Testis (tissue), 3 donors: ENCODE data around the gene KHK. TPM values are rescaled to one million over a fixed set of nuclear protein-coding genes. Genes with fewer than 3 reads are reported as not detected.
A peak's percentile ranks its signal among the peaks of the same experiment; 100 is the strongest.

Experiments used
- DNase-seq: peaks from one replicate; pipeline ENCODE4 v3.0.0-alpha.2; 2019
- H3K27ac ChIP-seq, 2 donors: fragments of 200-600 bp; sonication (generic); one replicate each; pipeline ENCODE4 v1.5.1; 2019
- H3K27me3 ChIP-seq: fragments of 200-600 bp; sonication (generic); one replicate; pipeline ENCODE4 v1.5.1; 2019
- H3K36me3 ChIP-seq: fragments of 200-600 bp; sonication (generic); one replicate; pipeline ENCODE4 v1.5.1; 2017; ENCODE audit warnings: low read depth; ENCODE audit errors: missing control alignments
- H3K4me1 ChIP-seq: fragments of 200-600 bp; sonication (generic); one replicate; pipeline ENCODE4 v1.5.1; 2019
- H3K4me3 ChIP-seq, 2 donors: fragments of 200-600 bp; sonication (generic); one replicate each; pipeline ENCODE4 v1.5.1; 2017 to 2019
- H3K9me3 ChIP-seq: fragments of 200-600 bp; sonication (generic); one replicate; pipeline ENCODE4 v1.5.1; 2017
- POLR2A ChIP-seq: fragments of 450-650 bp; IDR thresholded peaks from one replicate; pipeline ENCODE4 v1.6.1; 2017; ENCODE audit warnings: antibody characterized with exemption, mild to moderate bottlenecking, moderate library complexity
- WGBS, 2 donors: methylation state at CpG; one replicate each; pipeline ENCODE4 v1.1.5; 2018; 5-methylcytosine and 5-hydroxymethylcytosine counted together
- intact Hi-C: fragments of 100-400 bp; cut with DNase I; formaldehyde crosslinking; loops from one replicate; pipeline ENCODE4 v1.15.1; 2023; ENCODE audit warnings: low total_unique reads
- polyA plus RNA-seq: library from polyadenylated mRNA; stranded (reverse); fragments of 350-450 nt; fragmentation: Illumina TruSeq; extraction: RNeasy Lipid Tissue Mini Kit (QIAGEN cat#74804); gene quantifications from one replicate; pipeline ENCODE4 v1.2.3, GENCODE V29; 2014; ENCODE audit warnings: low read depth, low replicate concordance; ENCODE audit not compliant: insufficient read depth
- total RNA-seq, 2 donors: library from RNA; depleted of rRNA; stranded (reverse); fragments of >200 nt; gene quantifications; one replicate each; pipeline ENCODE4 v1.2.3, GENCODE V29; 2016
- TF ChIP-seq, protein P1 (sequence below), 3 experiments: fragments of 450-650 bp in 2 of 3; fragments of 200-600 bp in 1 of 3; sonication (generic) in 1 of 3; IDR thresholded peaks; one replicate each; pipeline ENCODE4 v1.5.1; 2016 to 2019; ENCODE audit warnings: antibody characterized with exemption in 3 of 3, mild to moderate bottlenecking in 2 of 3, moderate library complexity in 1 of 3

Gene KHK
- total and polyA plus RNA-seq, 3 donors from 2014 or later, result 5.3 to 13.4 (median 11.5) TPM

DNA sequence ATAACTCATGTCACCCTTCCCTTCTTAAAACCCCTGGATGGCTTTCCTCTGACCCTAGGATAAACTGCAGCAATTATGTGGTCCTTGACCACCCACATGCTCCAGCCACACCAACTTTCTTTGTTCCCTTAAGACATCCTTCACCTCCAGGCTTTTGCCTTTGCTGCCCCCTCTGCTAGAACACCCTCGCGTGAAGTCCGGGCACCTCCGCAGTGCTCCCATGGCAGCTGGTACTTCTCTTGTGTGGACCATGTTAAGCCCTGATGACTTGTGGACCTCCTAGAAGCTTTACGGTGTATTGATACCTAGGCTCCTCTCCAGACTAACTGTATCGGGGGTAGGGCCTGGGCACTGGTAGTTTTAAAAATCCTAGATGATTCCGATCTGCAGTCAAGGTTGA, 36.2 kb downstream of the KHK start:
- TF ChIP-seq, protein P1, sequence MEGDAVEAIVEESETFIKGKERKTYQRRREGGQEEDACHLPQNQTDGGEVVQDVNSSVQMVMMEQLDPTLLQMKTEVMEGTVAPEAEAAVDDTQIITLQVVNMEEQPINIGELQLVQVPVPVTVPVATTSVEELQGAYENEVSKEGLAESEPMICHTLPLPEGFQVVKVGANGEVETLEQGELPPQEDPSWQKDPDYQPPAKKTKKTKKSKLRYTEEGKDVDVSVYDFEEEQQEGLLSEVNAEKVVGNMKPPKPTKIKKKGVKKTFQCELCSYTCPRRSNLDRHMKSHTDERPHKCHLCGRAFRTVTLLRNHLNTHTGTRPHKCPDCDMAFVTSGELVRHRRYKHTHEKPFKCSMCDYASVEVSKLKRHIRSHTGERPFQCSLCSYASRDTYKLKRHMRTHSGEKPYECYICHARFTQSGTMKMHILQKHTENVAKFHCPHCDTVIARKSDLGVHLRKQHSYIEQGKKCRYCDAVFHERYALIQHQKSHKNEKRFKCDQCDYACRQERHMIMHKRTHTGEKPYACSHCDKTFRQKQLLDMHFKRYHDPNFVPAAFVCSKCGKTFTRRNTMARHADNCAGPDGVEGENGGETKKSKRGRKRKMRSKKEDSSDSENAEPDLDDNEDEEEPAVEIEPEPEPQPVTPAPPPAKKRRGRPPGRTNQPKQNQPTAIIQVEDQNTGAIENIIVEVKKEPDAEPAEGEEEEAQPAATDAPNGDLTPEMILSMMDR (IDR thresholded peaks at IDR 0.05), result no peak
- no peak for TF ChIP-seq POLR2A
- Histone ChIP-seq H3K4me3 (no peak overlapping the region), H3K27me3 (no peaks in the 10 kb centered on the region), H3K9me3 (no peaks in the 10 kb centered on the region), H3K4me1 (peaks cover 4% of the 10 kb centered on the region), H3K27ac (no peak overlapping the region), H3K36me3 (no peaks in the 10 kb centered on the region)
- 88 to 91% methylated on average over 7 of the region's 7 CpGs for WGBS, 2 donors
- DNase-seq, result no peak
- intact Hi-C loops, result no loop called here

DNA sequence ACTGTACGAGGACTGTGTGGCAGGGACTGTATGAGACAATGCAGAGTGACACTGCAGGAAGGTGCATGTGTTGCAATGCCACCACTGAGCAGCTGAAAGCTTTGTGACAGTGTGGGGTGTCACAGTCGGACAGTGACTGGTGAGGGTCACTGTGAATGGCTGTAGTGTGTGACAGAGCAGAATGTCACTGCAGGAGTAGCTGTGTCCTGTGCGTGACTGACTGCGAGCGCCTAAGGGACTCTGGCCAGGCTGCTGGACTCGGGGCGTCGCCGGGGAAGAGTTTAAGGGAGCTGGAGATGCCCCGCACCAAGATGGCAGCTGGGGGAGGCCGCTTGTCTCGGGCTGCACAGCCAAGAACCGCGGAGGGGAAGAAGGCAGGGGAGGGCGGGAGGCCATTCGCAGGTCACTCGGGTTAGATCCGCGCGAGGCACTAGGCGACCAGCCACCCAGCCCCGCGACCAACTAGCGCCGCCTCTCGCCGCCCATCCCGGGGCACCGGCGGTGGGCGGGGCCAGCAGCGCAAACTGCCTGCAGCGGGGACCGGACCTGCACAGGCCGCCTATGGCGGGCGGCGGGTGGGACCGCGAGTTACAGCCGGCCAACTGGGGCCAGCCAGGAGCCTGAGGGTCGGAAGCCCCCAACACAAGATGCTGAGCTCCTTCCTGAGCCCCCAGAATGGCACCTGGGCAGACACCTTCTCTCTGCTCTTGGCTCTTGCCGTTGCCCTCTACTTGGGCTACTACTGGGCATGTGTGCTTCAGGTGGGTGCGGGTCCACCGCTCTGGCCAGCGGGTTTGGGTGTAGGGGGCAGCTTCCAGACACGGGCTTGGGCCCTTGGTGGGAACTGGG, 37.0 kb downstream of the KHK start, which contains the start of gene ABHD1:
Gene ABHD1 (plus strand): TSS at position 514 of the 849 bp plus-strand sequence. CDS start 134 bp downstream, at position 648.
- peak within 1 kb of the TSS; percentile 65 to 81 for H3K4me3 ChIP-seq
- H3K4me1 ChIP-seq, result peaks cover 4% of the 10 kb centered on the region
- WGBS, 2 donors, result 1 to 4% methylated on average over 15 to 47 of the region's 47 CpGs
- H3K27me3 ChIP-seq, result no peaks in the 10 kb centered on the region
- peak; percentile 77 for DNase-seq
- no peaks in the 10 kb centered on the region for H3K9me3 ChIP-seq
- TF ChIP-seq, protein P1 (IDR thresholded peaks at IDR 0.05), result no peak
- TF ChIP-seq POLR2A, result no peak
- intact Hi-C loops, result no loop called here
- no peaks in the 10 kb centered on the region for H3K36me3 ChIP-seq
- peak within 1 kb of the TSS; percentile 27 to 42 for H3K27ac ChIP-seq

DNA sequence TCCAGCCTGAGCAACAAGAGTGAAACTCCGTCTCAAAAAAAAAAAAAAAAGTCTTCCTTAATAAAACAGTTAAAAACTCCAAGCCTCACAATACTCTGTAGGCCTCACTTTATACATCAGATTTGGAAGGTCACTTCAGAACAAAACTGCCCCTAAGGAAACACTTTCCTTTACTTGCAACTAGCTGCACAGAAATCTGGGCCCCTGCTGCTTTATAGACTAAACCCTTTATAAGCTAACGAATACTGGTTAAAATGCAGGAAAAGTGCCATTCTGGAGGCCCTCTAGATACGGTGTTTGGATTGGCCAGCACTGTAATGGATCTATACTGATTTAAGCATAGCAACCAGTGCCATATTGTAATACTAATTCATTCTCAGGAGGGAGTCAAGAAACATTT, 38.5 kb downstream of the KHK start:
- WGBS, 2 donors, result 88 to 94% methylated on average over 3 of the region's 3 CpGs
- Histone ChIP-seq H3K27ac (no peak overlapping the region), H3K36me3 (no peaks in the 10 kb centered on the region), H3K9me3 (no peaks in the 10 kb centered on the region), H3K4me3 (no peak overlapping the region), H3K27me3 (no peaks in the 10 kb centered on the region), H3K4me1 (peaks cover 4% of the 10 kb centered on the region)
- TF ChIP-seq, protein P1 (IDR thresholded peaks at IDR 0.05), result no peak
- TF ChIP-seq POLR2A, result no peak
- intact Hi-C loops, result no loop called here
- no peak for DNase-seq

DNA sequence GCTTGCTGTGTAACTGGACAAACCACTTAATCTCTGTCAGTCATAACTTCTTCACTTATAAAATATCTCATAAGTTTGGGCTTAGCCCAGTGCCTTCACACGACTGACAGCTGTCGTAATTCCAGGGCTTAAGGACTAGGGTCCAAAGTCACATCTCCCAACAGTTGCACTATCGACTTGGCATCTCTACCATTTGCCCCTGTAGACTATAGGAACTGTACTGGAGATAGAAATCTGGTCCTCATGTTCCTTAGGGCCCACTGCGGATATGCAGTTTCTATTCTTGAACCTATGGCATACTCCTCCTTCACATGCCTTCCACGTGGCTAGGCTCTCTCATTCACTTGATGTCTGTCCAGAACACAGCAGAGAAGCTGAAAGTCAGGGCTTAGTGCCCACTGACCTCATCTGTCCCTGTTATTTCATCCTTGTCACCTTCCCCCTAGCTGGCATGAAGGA, 39.7 kb downstream of the KHK start:
- WGBS, 2 donors, result 67 to 70% methylated on average over 5 of the region's 5 CpGs

More for the DNA sequence above, 39.7 kb downstream of the KHK start:
- Histone ChIP-seq H3K4me1 (peaks cover 4% of the 10 kb centered on the region), H3K9me3 (no peaks in the 10 kb centered on the region), H3K4me3 (no peak overlapping the region), H3K27ac (no peak overlapping the region), H3K27me3 (no peaks in the 10 kb centered on the region), H3K36me3 (no peaks in the 10 kb centered on the region)
- intact Hi-C loops, result no loop called here
- TF ChIP-seq POLR2A, result no peak
- TF ChIP-seq, protein P1 (IDR thresholded peaks at IDR 0.05), result no peak
- DNase-seq, result no peak
